Gastrocnemius medialis (tissue), 4 donors: ENCODE measurements around the gene ACAD9. TPM values are rescaled to one million over a fixed set of nuclear protein-coding genes. Genes with fewer than 3 reads are reported as not detected.

Experiments
- ATAC-seq, 2 donors: fragments of 150-250 bp; one replicate each; pipeline ENCODE4 v1.9.1; 2016
- DNase-seq, 2 donors: peaks; one replicate each; pipeline ENCODE4 v3.0.0-alpha.2; 2019
- H3K27ac ChIP-seq, 4 donors: fragments of 200-600 bp; sonication (generic); 1 replicate in 1 of 4; 2 replicates in 3 of 4; pipeline ENCODE4 v1.5.1; 2016 to 2018; ENCODE audit warnings: mild to moderate bottlenecking in 2 of 4, moderate library complexity in 1 of 4
- H3K27me3 ChIP-seq, 3 donors: fragments of 200-600 bp; sonication (generic) in 2 of 3; 1 replicate in 1 of 3; 2 replicates in 2 of 3; pipeline versions ENCODE4 v1.5.1 to v1.6.0; 2016 to 2019; ENCODE audit warnings: mild to moderate bottlenecking in 1 of 3, moderate library complexity in 1 of 3
- H3K36me3 ChIP-seq, 2 donors: fragments of 200-600 bp; sonication (generic) in 1 of 2; one replicate each; pipeline ENCODE4 v1.5.1; 2017 to 2018
- H3K4me1 ChIP-seq, 2 donors: fragments of 200-600 bp; sonication (generic) in 1 of 2; one replicate each; pipeline ENCODE4 v1.5.1; 2016 to 2017; ENCODE audit warnings: mild to moderate bottlenecking in 2 of 2
- H3K4me3 ChIP-seq, 4 donors: fragments of 200-600 bp; sonication (generic) in 3 of 4; 1 replicate in 1 of 4; 2 replicates in 3 of 4; pipeline ENCODE4 v1.5.1; 2016 to 2019; ENCODE audit warnings: mild to moderate bottlenecking in 2 of 4
- H3K9me3 ChIP-seq, 3 donors: fragments of 200-600 bp; sonication (generic) in 2 of 3; 1 replicate in 1 of 3; 2 replicates in 2 of 3; pipeline ENCODE4 v1.5.1; 2016 to 2019
- CTCF ChIP-seq, 5 experiments: fragments of 450-650 bp in 3 of 5; fragments of 200-600 bp in 2 of 5; sonication (generic) in 2 of 5; IDR thresholded peaks in 4 of 5; conservative IDR thresholded peaks in 1 of 5; 1 replicate in 4 of 5; 2 replicates in 1 of 5; pipeline ENCODE4 v1.5.1; 2016 to 2019; ENCODE audit warnings: antibody characterized with exemption in 5 of 5, mild to moderate bottlenecking in 3 of 5, moderate library complexity in 3 of 5
- POLR2A ChIP-seq, 2 donors: fragments of 450-650 bp; IDR thresholded peaks; one replicate each; pipeline ENCODE4 v1.6.1; 2017; ENCODE audit warnings: antibody characterized with exemption in 2 of 2, mild to moderate bottlenecking in 2 of 2, moderate library complexity in 2 of 2
- in situ Hi-C, 4 donors: fragments of 200-750 bp; cut with MboI; loops; one replicate each; pipeline versions ENCODE4 v1.15.0 to v1.8.0; 2017; ENCODE audit warnings: low sequenced_read_pairs in 4 of 4
- intact Hi-C: fragments of 100-400 bp; cut with DNase I; formaldehyde crosslinking; loops from one replicate; pipeline ENCODE4 v1.15.1; 2023; ENCODE audit warnings: low total_unique reads
- total RNA-seq, 4 donors: library from RNA; depleted of rRNA; stranded (reverse); fragments of >200 nt; gene quantifications; one replicate each; pipeline versions ENCODE4 v1.1.0 to v1.2.3, GENCODE V29; 2016

Gene ACAD9
- total RNA-seq, 4 donors from 2014 or later: 26.3 to 43.0 (median 37.5) TPM

GRCh38 chr3:128895843-128896697 is 16.6 kb downstream of the ACAD9 start:
- H3K9me3 ChIP-seq: no peaks in the 10 kb centered on the region
- in situ Hi-C loops: no loop called here
- H3K27ac ChIP-seq: peak overlapping the region in 2 of 4 donors; percentile 10 to 48
- no peaks in the 10 kb centered on the region for H3K27me3 ChIP-seq
- TF ChIP-seq CTCF (IDR thresholded peaks at IDR 0.05 in 4 of 5, conservative IDR thresholded peaks at IDR 0.05 in 1 of 5) (no peak), POLR2A (IDR thresholded peaks at IDR 0.05) (no peak)
- intact Hi-C loops: no loop called here
- DNase-seq: no peak
- ATAC-seq: no peak
- H3K4me3 ChIP-seq: no peak overlapping the region
- H3K36me3 ChIP-seq: peaks cover 6 to 74% of the 10 kb centered on the region in 2 donors
- peaks cover 5 to 13% of the 10 kb centered on the region in 2 donors for H3K4me1 ChIP-seq

GRCh38 chr3:128902426-128902825 is 23.0 kb downstream of the ACAD9 start:
- no peaks in the 10 kb centered on the region for H3K9me3 ChIP-seq
- ATAC-seq: no peak
- H3K27ac ChIP-seq: no peak overlapping the region
- no peaks in the 10 kb centered on the region for H3K27me3 ChIP-seq
- H3K4me3 ChIP-seq: no peak overlapping the region
- TF ChIP-seq POLR2A (IDR thresholded peaks at IDR 0.05): no peak
- TF ChIP-seq CTCF (IDR thresholded peaks at IDR 0.05 in 4 of 5, conservative IDR thresholded peaks at IDR 0.05 in 1 of 5): no peak
- peaks cover 5 to 100% of the 10 kb centered on the region in 2 donors for H3K36me3 ChIP-seq
- DNase-seq: no peak
- peaks cover 4 to 7% of the 10 kb centered on the region in 2 donors for H3K4me1 ChIP-seq
- in situ Hi-C loops (no loop called here), intact Hi-C loops (no loop called here)

GRCh38 chr3:128903501-128903900 is 24.1 kb downstream of the ACAD9 start:
- DNase-seq (no peak), ATAC-seq (no peak)
- H3K4me1 ChIP-seq: no peaks in the 10 kb centered on the region
- peaks cover 0 to 100% of the 10 kb centered on the region in 2 donors for H3K36me3 ChIP-seq
- in situ Hi-C loops (no loop called here), intact Hi-C loops (no loop called here)
- H3K27ac ChIP-seq: no peak overlapping the region
- H3K4me3 ChIP-seq: no peak overlapping the region
- TF ChIP-seq POLR2A (IDR thresholded peaks at IDR 0.05) (no peak), CTCF (IDR thresholded peaks at IDR 0.05 in 4 of 5, conservative IDR thresholded peaks at IDR 0.05 in 1 of 5) (no peak)
- H3K27me3 ChIP-seq: no peaks in the 10 kb centered on the region
- no peaks in the 10 kb centered on the region for H3K9me3 ChIP-seq

- DNase-seq (no peak), ATAC-seq (no peak)
- H3K4me3 ChIP-seq: no peak overlapping the region
- H3K27me3 ChIP-seq: no peaks in the 10 kb centered on the region
- no peaks in the 10 kb centered on the region for H3K4me1 ChIP-seq
- in situ Hi-C loops: no loop called here
- intact Hi-C loops: no loop called here
- TF ChIP-seq POLR2A (IDR thresholded peaks at IDR 0.05): no peak
- no peak for TF ChIP-seq CTCF (IDR thresholded peaks at IDR 0.05 in 4 of 5, conservative IDR thresholded peaks at IDR 0.05 in 1 of 5)
- peaks cover 0 to 100% of the 10 kb centered on the region in 2 donors for H3K36me3 ChIP-seq
- no peaks in the 10 kb centered on the region for H3K9me3 ChIP-seq
- H3K27ac ChIP-seq: no peak overlapping the region
These were observed 26.8 kb downstream of the ACAD9 start for GRCh38 chr3:128906031-128906803.
